ENCODE results near the gene KCNK10.

The KCNK10 gene

DNA sequence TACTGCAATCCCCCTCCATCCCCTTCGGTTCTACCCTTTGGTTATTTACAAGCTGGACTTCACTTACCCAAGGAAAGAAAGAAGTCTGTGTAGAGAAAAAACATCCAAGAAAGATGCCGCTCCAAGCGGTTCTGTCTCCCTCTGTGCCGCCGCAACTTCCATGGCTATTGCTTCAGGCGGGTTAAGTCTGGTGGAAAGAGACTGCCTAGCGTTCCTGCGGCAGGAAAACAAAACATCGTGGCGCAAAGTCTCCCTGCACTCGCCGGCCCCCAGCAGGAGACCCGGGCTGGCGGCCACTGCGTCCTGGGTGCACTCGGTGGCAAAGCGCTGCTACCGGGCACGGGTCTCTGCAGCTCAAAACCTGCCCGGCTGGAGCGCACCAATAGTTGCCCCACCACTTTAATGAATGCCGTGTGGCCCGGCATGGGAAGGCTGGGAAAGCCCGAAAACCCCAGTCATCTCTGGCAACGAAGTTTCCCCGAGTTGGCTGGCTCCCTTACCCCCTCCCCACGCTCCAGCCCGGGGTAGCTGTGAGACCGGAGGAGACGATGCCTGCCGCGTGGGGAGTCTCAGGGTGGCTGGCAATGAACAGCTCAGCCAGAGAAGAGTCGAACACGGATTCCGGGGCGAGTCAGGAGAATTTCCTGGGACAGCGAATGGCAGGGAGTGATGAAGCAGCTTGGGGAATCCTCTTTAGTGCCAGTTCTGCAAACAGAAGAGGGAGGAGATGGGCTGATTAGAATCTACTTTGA is 3.5 kb upstream of the KCNK10 start:
- Mint-ChIP-seq H3K27me3 (peaks cover 62% of the 10 kb centered on the region), H3K4me3 (no peak overlapping the region), H3K27ac (no peak overlapping the region), H3K9me3 (no peaks in the 10 kb centered on the region), H3K4me1 (peaks cover 6% of the 10 kb centered on the region), H3K36me3 (ENCODE audit: low read depth) (no peaks in the 10 kb centered on the region)
- ATAC-seq (no peak), DNase-seq (no peak)

DNA sequence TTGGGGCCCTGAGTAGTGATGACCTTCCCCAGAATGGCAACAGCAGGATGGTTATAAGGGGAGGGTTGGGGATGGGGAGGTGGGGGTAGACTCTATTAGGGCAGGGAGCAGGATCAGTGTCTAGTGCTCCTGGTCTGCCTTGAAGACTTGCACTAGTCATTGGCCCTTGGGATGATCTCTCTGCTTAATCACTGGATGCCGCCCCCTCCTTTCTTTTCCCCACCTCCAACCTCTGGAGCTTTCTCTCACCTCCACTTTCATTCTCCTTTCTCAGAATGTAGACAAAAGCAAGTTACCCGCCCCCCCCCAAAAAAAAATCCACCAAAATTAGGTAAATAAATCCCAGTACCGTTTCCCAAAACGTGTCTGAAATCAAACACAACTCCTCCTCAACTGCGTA is 2.8 kb upstream of the KCNK10 start:
- no peaks in the 10 kb centered on the region for H3K36me3 Mint-ChIP-seq (ENCODE audit: low read depth)
- H3K27me3 Mint-ChIP-seq = peaks cover 62% of the 10 kb centered on the region
- H3K9me3 Mint-ChIP-seq = no peaks in the 10 kb centered on the region
- no peak overlapping the region for H3K27ac Mint-ChIP-seq
- H3K4me1 Mint-ChIP-seq = peaks cover 6% of the 10 kb centered on the region
- no peak for ATAC-seq
- no peak for DNase-seq
- no peak overlapping the region for H3K4me3 Mint-ChIP-seq

DNA sequence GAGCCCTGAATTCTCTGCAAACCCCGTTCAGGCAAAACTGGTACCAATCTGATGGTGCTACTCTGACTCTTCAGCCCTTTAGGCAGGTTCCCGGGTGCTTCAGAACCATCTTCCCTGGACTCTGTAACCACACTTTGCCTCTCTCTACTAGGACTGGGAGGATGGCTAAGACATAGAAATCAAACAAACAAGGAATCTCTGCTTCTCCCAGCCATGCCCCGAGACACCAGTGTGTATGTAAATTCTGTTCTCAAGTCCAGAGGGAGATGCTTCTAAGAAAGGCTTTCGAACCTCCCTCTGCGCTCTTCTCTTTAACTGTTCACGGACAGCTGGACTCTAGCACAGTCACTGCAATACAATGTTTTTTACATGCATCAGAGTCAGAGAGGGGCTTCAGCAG is 1.9 kb upstream of the KCNK10 start:
- Mint-ChIP-seq H3K36me3 (ENCODE audit: low read depth) (no peaks in the 10 kb centered on the region), H3K27me3 (peaks cover 56% of the 10 kb centered on the region), H3K4me1 (peaks cover 6% of the 10 kb centered on the region)

DNA sequence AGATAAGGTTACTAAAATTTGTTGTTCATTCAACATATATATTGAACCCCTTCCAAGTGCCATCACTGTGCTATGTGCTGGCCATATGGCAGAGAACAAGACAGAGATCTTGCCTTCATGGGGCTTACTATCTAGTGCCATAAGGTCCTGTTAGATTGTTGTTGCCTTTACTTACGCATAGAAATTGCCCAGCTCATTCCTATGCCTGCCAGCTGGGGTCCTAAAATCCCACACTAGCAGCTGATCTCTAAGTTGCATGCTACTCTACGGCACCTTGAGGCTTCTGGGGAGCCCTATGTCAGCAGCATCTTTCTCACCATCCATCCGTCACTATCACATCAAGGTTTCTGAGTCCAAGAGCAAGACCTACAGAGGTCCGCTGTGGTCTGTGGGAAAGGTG is 1.4 kb upstream of the KCNK10 start:
- Mint-ChIP-seq H3K4me1 (peaks cover 6% of the 10 kb centered on the region), H3K9me3 (no peaks in the 10 kb centered on the region), H3K4me3 (no peak overlapping the region), H3K27me3 (peaks cover 52% of the 10 kb centered on the region), H3K36me3 (ENCODE audit: low read depth) (no peaks in the 10 kb centered on the region), H3K27ac (no peak overlapping the region)
- ATAC-seq (no peak), DNase-seq (no peak)

More for the DNA sequence above, 1.9 kb upstream of the KCNK10 start:
- DNase-seq (no peak), ATAC-seq (no peak)
- no peak overlapping the region for H3K4me3 Mint-ChIP-seq
- H3K27ac Mint-ChIP-seq = no peak overlapping the region
- H3K9me3 Mint-ChIP-seq = no peaks in the 10 kb centered on the region

DNA sequence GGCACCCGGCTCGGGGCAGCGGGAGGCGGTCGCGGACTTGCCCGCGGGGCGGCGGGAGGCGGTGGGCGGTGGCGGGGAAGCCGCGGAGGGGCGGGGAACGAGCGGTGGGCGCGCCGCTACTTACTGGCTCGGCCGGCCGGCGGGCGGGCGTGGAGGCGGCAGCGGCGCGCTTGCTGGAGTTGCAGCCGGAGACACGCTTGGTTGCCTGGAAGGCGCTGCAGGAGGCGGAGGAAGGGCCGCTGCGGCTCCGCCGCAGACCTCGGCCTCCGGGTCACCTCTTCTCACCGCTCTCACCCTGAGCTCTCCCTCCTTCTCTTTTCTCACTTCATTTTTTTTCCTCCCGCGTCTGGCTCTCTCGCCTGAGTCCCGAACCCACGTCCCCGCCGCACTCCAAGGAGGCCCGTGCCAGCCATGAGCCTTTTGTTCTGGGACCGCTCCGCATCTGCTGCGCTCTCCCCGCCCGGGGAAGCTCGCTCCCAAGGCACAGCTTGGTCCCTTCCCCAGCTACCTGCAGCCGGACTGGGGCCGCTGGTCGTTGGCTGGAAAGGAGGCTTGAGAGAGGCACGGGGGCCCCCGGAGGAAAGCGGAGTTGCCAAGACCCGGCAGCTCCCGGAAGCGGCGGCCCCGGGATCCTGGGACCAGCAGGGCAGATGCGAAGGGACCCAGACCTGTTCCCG is 592 bp upstream of the KCNK10 start:
- Mint-ChIP-seq H3K27ac (no peak overlapping the region), H3K36me3 (ENCODE audit: low read depth) (no peaks in the 10 kb centered on the region), H3K4me3 (peak overlapping the region; percentile 68), H3K4me1 (peaks cover 6% of the 10 kb centered on the region), H3K9me3 (no peaks in the 10 kb centered on the region), H3K27me3 (peaks cover 45% of the 10 kb centered on the region)
- peak; percentile 50 for ATAC-seq
- DNase-seq = peak; percentile 31

DNA sequence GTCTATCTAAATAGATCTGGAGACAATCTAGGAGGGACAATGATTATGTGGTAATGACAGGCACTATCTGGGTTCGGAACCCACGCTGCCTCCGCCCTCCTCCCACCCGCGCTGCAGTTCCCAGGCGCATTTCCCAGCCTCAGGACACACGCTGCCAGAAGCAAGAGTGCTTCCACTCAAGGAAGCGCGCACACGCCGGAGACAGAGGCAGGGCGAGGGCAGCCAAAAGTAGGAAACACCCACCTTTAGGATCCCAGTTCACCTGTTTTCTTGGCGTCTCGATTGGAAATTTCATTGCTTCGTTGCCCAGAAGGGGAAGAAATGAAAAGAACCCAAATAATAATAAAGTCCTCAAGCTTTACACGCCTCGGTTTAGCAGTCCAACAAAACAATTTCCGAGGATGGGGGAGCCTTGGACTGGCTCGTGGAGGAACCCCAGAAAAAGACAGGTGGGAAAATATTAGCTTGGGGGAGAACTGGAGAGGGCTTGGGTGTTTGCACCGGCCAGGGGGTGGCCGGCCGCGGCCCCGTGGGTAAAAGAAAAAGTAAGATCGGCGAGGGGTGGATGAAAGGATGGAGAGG is 474 bp downstream of the KCNK10 start:
- DNase-seq (no peak), ATAC-seq (no peak)
- Mint-ChIP-seq H3K27ac (no peak overlapping the region), H3K36me3 (ENCODE audit: low read depth) (no peaks in the 10 kb centered on the region), H3K4me1 (peaks cover 6% of the 10 kb centered on the region), H3K27me3 (peaks cover 40% of the 10 kb centered on the region), H3K9me3 (no peaks in the 10 kb centered on the region), H3K4me3 (no peak overlapping the region)

DNA sequence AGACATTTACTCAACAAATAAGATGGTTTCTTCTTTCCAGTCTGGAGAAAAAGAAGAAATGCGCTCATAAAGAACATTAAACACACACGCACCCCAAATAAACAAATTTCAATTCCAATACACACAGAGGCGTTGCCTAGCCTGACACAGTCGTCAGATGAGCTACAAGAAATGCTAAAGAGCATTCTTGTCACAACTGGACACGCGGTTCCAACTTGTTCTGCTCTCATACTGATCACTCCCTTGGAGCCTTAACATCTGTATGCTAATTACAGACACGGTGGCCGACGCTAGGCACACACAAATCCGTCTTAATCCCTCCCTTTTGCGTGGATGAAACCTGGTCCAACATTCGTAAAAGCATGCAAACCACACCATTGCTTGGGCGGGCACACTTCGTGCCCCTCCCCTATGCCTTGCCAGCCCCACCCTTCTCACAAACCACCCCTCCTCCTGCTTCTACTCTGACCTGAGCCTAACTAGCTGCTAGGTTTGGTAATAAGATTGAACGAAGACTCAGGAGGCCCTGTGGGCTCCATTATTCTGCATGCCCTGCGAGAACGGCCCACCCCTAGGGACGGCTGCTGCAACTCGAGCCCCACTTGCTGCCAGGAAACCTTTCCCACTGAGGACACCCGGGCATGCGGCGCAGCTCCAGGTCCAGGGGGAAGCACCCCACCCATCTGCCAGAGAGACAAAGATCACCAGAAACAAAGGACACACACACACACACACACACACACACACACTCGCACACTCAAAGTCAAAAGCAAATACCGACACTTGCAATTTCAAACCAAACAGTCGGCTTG is 1.2 kb downstream of the KCNK10 start:
- ATAC-seq (no peak), DNase-seq (no peak)
- Mint-ChIP-seq H3K4me1 (peaks cover 6% of the 10 kb centered on the region), H3K27ac (no peak overlapping the region), H3K4me3 (no peak overlapping the region), H3K27me3 (peaks cover 34% of the 10 kb centered on the region), H3K36me3 (ENCODE audit: low read depth) (no peaks in the 10 kb centered on the region), H3K9me3 (no peaks in the 10 kb centered on the region)

DNA sequence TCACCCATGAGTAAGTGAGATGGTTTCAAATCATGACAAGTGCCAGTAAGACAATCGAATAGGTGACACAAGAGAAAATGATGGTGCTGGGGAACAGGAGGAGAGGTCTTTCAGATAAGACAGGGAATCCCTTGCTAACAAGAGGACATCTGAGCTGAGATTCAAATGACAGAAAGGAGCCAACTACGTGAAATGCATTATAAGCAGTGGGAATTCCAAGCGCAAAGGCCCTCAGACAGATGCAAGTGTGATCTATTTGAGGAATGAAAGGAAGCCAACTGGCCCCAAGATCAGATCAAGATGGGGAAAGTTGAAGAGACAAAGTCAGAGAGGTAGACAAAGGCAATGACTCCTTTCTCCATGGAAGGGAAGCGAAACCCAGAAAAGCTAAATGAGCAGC is 4.7 kb downstream of the KCNK10 start:
- ATAC-seq (no peak), DNase-seq (no peak)
- no peak overlapping the region for H3K27ac Mint-ChIP-seq
- peaks cover 3% of the 10 kb centered on the region for H3K4me1 Mint-ChIP-seq
- peaks cover 8% of the 10 kb centered on the region for H3K27me3 Mint-ChIP-seq
- H3K9me3 Mint-ChIP-seq = no peaks in the 10 kb centered on the region
- no peak overlapping the region for H3K4me3 Mint-ChIP-seq
- H3K36me3 Mint-ChIP-seq (ENCODE audit: low read depth) = no peaks in the 10 kb centered on the region

DNA sequence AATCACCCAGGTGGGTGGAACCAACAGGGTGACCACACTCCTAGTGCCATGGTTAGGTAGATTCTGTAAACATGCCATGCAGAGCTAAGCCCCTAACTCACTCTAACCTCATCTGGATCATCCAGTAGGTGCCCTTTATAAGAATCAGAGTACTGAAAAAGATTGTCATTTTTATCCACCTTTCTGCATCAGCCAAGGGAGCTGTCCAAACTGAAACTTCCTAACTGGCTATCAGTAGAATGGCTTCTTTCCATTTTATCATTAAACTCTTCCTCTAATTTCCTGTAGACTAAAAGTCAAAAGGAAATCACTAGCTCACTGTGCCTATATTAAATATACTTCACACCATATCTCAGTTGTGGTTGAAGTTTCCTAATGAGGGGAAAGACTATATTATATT is 6.5 kb downstream of the KCNK10 start:
- no peak for ATAC-seq
- Mint-ChIP-seq H3K27me3 (peaks cover 11% of the 10 kb centered on the region), H3K4me1 (no peaks in the 10 kb centered on the region), H3K4me3 (no peak overlapping the region), H3K36me3 (ENCODE audit: low read depth) (no peaks in the 10 kb centered on the region), H3K27ac (no peak overlapping the region), H3K9me3 (peaks cover 3% of the 10 kb centered on the region)
- no peak for DNase-seq

DNA sequence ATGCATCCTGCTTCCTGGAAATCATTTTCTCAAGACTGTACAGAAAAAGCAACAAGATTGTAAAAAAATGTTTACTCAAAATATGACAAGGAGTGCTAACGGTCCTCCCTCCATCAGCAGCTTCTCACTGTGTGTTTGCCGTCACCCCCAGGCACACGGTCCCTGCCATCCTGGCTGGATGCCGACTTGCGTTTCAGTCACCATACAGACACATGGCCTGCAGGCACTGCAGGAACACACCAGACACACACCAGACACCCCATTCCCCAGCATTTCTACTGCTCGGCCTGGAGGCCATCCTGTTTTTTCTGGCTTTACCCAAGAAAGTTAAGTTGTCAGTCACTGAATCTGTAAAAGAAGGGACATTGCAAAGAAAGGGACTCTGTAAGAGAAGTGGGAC is 10.8 kb downstream of the KCNK10 start:
- Mint-ChIP-seq H3K27me3 (peaks cover 5% of the 10 kb centered on the region), H3K4me1 (no peaks in the 10 kb centered on the region), H3K4me3 (no peak overlapping the region), H3K36me3 (ENCODE audit: low read depth) (no peaks in the 10 kb centered on the region), H3K27ac (no peak overlapping the region), H3K9me3 (peaks cover 3% of the 10 kb centered on the region)
- ATAC-seq = no peak
- no peak for DNase-seq

DNA sequence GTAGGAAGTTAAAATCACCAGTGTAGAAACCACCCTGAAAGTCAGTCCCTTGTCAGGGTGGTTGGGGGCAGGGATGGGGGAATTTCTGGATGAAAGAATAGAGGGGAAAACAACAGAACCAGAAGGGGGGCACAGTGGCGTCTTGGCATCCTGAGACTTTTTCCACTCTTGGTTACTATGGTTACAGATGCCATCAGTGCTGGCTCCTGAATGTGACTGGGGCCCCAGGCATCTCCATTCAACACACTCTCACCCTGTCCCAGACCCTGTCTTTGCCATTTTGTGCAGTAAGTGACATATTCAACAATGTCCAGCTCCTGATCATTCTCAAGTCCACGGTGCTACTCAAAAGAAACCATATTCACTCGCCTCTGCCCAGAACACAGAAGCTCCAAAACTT is 11.3 kb downstream of the KCNK10 start:
- peaks cover 3% of the 10 kb centered on the region for H3K9me3 Mint-ChIP-seq
- no peak overlapping the region for H3K27ac Mint-ChIP-seq
- H3K4me1 Mint-ChIP-seq = no peaks in the 10 kb centered on the region
- no peaks in the 10 kb centered on the region for H3K36me3 Mint-ChIP-seq (ENCODE audit: low read depth)
- no peak overlapping the region for H3K4me3 Mint-ChIP-seq
- peaks cover 6% of the 10 kb centered on the region for H3K27me3 Mint-ChIP-seq
- DNase-seq (no peak), ATAC-seq (no peak)

DNA sequence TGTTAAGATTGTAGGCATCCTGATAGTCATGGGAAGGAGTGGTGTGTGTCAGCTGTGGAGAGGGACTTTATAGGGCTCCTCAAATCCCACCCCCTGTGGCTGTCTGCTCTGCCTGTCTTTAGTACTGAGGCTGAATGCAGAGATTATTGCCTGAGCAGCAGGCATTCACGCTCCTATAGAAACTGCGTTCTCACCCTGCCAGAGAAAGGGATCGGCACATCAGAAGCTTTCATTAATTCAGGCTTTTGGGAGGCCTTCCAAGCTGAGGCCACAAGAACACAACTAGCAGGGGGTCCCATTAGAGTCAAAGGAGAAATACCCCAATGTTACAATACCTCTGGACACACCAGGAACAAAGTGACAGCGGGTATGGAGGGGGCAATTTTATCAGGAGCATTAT is 12.6 kb downstream of the KCNK10 start:
- Mint-ChIP-seq H3K36me3 (ENCODE audit: low read depth) (no peaks in the 10 kb centered on the region), H3K27ac (no peak overlapping the region), H3K27me3 (peaks cover 8% of the 10 kb centered on the region), H3K4me3 (no peak overlapping the region), H3K9me3 (peaks cover 3% of the 10 kb centered on the region), H3K4me1 (no peaks in the 10 kb centered on the region)
- DNase-seq (no peak), ATAC-seq (no peak)

DNA sequence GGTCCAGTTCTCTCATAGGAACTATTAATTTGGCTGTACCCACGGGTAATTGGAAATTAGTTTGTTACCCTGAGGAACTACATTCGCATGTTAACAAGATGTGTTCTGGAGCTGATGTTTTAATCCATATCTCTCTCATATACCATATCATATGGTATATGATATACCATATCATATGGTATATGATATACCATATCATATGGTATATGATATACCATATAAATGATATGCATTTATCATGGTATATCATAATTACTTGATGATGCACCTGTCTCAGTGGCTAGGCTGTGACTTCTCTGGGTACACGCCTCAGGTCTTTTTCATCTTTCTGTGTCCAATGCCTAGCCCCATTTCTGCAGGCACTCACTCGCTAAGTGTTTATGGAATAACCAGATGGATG is 13.0 kb downstream of the KCNK10 start:
- Mint-ChIP-seq H3K4me1 (no peaks in the 10 kb centered on the region), H3K27me3 (peaks cover 8% of the 10 kb centered on the region)

DNA sequence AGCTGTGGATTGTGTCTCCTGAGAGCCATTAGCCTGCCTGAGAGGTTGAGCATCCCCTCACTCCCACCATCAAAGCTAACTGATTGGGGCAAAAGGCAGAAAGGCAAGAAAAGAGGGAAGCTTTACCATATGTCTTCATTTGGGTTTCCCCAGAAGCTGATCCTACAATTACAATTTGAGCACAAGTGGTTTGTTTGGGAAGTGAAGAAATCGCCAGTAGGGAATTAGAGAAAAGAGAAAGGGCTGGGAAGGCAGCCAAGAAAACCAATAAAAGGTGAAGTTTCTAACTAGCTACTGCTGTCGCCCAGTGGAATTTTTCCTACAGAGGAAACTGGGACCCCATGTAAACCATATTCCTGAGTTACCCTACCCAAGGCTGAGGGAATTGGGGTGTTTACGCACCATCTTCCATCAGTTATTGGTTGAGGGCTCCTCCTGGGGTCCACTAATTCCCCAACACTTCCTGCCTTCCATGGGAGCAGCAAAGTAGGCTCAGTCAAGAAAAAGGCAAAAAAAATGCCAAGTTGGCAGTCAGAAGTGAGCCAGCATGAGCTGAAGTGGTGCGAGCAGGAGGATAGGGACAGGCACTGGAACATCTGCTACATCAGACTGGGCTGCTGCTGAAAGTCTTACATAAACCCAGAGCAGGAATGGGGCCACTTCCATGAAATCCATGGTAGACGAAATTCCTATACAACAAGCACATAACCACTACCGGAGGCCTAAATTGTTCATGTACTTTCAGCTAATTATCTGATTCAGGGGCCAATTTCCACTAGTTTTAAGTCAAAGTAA is 17.3 kb downstream of the KCNK10 start:
- Mint-ChIP-seq H3K27ac (no peak overlapping the region), H3K36me3 (ENCODE audit: low read depth) (no peaks in the 10 kb centered on the region), H3K27me3 (peaks cover 14% of the 10 kb centered on the region), H3K4me3 (no peak overlapping the region), H3K4me1 (no peaks in the 10 kb centered on the region), H3K9me3 (no peaks in the 10 kb centered on the region)
- ATAC-seq (no peak), DNase-seq (no peak)

More for the DNA sequence above, 13.0 kb downstream of the KCNK10 start:
- no peak for ATAC-seq
- H3K4me3 Mint-ChIP-seq = no peak overlapping the region
- DNase-seq = no peak
- H3K27ac Mint-ChIP-seq = no peak overlapping the region
- no peaks in the 10 kb centered on the region for H3K36me3 Mint-ChIP-seq (ENCODE audit: low read depth)
- peaks cover 3% of the 10 kb centered on the region for H3K9me3 Mint-ChIP-seq
